Body of pancreas (tissue), 4 donors: Measurements from ENCODE around the gene FSTL1.

ENCODE experiments used
- POLR2A ChIP-seq, 3 donors: fragments of 450-650 bp; IDR thresholded peaks; one replicate each; pipeline ENCODE4 v1.6.1; 2016; ENCODE audit warnings: antibody characterized with exemption in 3 of 3, mild to moderate bottlenecking in 2 of 3
- TF ChIP-seq, protein P1 (sequence below), 7 experiments: fragments of 450-650 bp in 4 of 7; fragments of 200-600 bp in 3 of 7; sonication (generic) in 3 of 7; IDR thresholded peaks; one replicate each; pipeline ENCODE4 v1.5.1; 2016 to 2019; ENCODE audit warnings: antibody characterized with exemption in 7 of 7

DNA sequence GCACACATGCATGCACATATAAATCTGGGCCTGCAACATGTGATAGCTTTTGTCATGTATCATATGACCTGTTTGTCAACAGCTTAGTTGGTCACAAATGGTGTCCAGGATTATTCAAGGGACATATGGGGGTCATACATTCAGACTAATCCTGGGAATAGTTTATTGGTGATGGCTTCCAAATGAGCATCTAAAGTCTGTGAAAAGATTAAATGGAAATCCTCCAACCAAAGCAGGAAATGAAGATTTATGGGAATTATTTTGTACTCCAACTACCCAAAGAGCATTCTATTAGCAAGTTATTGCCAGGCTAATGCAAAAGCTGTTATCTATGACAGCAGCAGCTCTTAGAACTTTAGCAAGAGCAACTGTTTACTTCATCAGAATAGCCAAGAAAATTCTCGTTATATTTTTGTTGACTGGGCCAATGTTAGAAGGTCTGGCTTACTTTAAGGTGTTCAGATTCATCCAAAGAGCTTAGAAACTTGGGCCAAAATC lies 7.1 kb downstream of the FSTL1 start:
- TF ChIP-seq, protein P1, sequence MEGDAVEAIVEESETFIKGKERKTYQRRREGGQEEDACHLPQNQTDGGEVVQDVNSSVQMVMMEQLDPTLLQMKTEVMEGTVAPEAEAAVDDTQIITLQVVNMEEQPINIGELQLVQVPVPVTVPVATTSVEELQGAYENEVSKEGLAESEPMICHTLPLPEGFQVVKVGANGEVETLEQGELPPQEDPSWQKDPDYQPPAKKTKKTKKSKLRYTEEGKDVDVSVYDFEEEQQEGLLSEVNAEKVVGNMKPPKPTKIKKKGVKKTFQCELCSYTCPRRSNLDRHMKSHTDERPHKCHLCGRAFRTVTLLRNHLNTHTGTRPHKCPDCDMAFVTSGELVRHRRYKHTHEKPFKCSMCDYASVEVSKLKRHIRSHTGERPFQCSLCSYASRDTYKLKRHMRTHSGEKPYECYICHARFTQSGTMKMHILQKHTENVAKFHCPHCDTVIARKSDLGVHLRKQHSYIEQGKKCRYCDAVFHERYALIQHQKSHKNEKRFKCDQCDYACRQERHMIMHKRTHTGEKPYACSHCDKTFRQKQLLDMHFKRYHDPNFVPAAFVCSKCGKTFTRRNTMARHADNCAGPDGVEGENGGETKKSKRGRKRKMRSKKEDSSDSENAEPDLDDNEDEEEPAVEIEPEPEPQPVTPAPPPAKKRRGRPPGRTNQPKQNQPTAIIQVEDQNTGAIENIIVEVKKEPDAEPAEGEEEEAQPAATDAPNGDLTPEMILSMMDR (IDR thresholded peaks at IDR 0.05) = no peak
- TF ChIP-seq POLR2A (IDR thresholded peaks at IDR 0.05) = no peak
